Panc1 (cell line): Measurements from ENCODE around the gene ICA1. TPM values are rescaled to one million over a fixed set of nuclear protein-coding genes. Genes with fewer than 3 reads are reported as not detected.

Experiments
- ATAC-seq: fragments of 200-7000 bp; cut with Tn5 transposase; 2 replicates; pipeline ENCODE4 v1.9.1; 2020; ENCODE audit warnings: mild to moderate bottlenecking, moderate library complexity
- BruUV-seq: library from RNA; stranded (reverse); fragments of 400-500 nt; replicated peaks from 2 replicates; lab custom pipeline; 2021; lab: Mats Ljungman, UMichigan
- CTCF ChIA-PET: fragments of 300-600 bp; sonication (Branson Sonifier 250); formaldehyde crosslinking; loops from one replicate; lab custom pipeline; 2022; ENCODE audit warnings: antibody characterized with exemption; lab: Charles Lee
- POLR2A ChIA-PET: fragments of 300-600 bp; sonication (Branson Sonifier 250); formaldehyde crosslinking; loops from one replicate; lab custom pipeline; 2022; ENCODE audit warnings: antibody characterized with exemption; lab: Charles Lee
- DNase-seq: peaks from one replicate; pipeline ENCODE4 v3.0.0-alpha.2; 2010; ENCODE audit warnings: low read depth, low spot score
- H3K27ac ChIP-seq: 2 replicates; pipeline ENCODE4 v1.5.1; 2011; ENCODE audit warnings: mild to moderate bottlenecking, low read length, inconsistent platforms
- H3K27me3 ChIP-seq: fragments of 200-500 bp; sonication (Bioruptor generic); 2 replicates; pipeline ENCODE4 v1.6.0; 2014; ENCODE audit warnings: low read length, inconsistent platforms; ENCODE audit not compliant: control insufficient read depth, insufficient read depth
- H3K36me3 ChIP-seq: fragments of 200-500 bp; sonication (Bioruptor generic); 2 replicates; pipeline ENCODE4 v1.5.1; 2014; ENCODE audit warnings: inconsistent platforms, mild to moderate bottlenecking, low read length, moderate library complexity; ENCODE audit not compliant: control insufficient read depth, insufficient read depth
- H3K4me1 ChIP-seq: 2 replicates; pipeline ENCODE4 v1.5.1; 2011; ENCODE audit warnings: inconsistent platforms, mild to moderate bottlenecking, low read length, moderate library complexity; ENCODE audit not compliant: control insufficient read depth, insufficient read depth
- H3K4me3 ChIP-seq, 2 experiments: 2 replicates each; pipeline ENCODE4 v1.5.1; 2011 to 2012; ENCODE audit warnings: low read depth in 2 of 2, low read length in 2 of 2, mild to moderate bottlenecking in 2 of 2, inconsistent platforms in 1 of 2, moderate library complexity in 1 of 2
- H3K9me3 ChIP-seq: fragments of 200-500 bp; sonication (Bioruptor generic); 2 replicates; pipeline ENCODE4 v1.5.1; 2014; ENCODE audit warnings: low read depth, mild to moderate bottlenecking, inconsistent platforms, low read length, moderate library complexity; ENCODE audit not compliant: control insufficient read depth, insufficient read depth
- CTCF ChIP-seq: fragments of 450-650 bp; IDR thresholded peaks from 2 replicates; pipeline ENCODE4 v1.5.1; 2017; ENCODE audit warnings: mild to moderate bottlenecking
- POLR2AphosphoS5 ChIP-seq: IDR thresholded peaks from 2 replicates; pipeline ENCODE4 v1.6.1; 2012; ENCODE audit warnings: mild to moderate bottlenecking, low read depth, low read length, moderate library complexity
- REST ChIP-seq, 2 experiments: IDR thresholded peaks; 2 replicates each; pipeline ENCODE4 v1.6.1; 2011 to 2012; ENCODE audit warnings: low read depth in 2 of 2, control low read depth in 1 of 2, low read length in 1 of 2, mild to moderate bottlenecking in 1 of 2, moderate library complexity in 1 of 2; ENCODE audit not compliant: insufficient read depth in 1 of 2
- SIN3A ChIP-seq: IDR thresholded peaks from 2 replicates; pipeline ENCODE4 v1.6.1; 2012; ENCODE audit warnings: low read depth, mild to moderate bottlenecking, low read length, moderate library complexity, borderline replicate concordance; ENCODE audit not compliant: insufficient read depth
- TCF7L2 ChIP-seq: IDR thresholded peaks from 2 replicates; pipeline ENCODE4 v1.6.1; 2011; ENCODE audit warnings: mild to moderate bottlenecking, low read depth, low read length, inconsistent platforms
- in situ Hi-C: cut with HindIII; loops from 2 replicates; pipeline ENCODE4 v1.10.0; 2016; ENCODE audit warnings: low sequenced_read_pairs, low pct_unique_long_range_greater_than_20kb
- intact Hi-C: fragments of 100-400 bp; cut with micrococcal nuclease; formaldehyde crosslinking; loops from one replicate; pipeline ENCODE4 v1.10.0; 2022; ENCODE audit not compliant: unreplicated experiment
- total RNA-seq: library from RNA; stranded (reverse); gene quantifications from one replicate; pipeline ENCODE4 v1.2.1, GENCODE V29; 2021; ENCODE audit not compliant: unreplicated experiment

The ICA1 gene
- total RNA-seq, 1 experiment from 2014 or later, result 1.1 TPM

GRCh38 chr7:8113184-8113583 is 148.8 kb downstream of the ICA1 start:
- no peak for DNase-seq
- no peak overlapping the region for H3K4me3 ChIP-seq
- H3K27ac ChIP-seq, result no peak overlapping the region
- no peaks in the 10 kb centered on the region for H3K36me3 ChIP-seq
- no peaks in the 10 kb centered on the region for H3K9me3 ChIP-seq
- H3K4me1 ChIP-seq, result no peaks in the 10 kb centered on the region
- POLR2A ChIA-PET, result interaction anchor here (1.1 kb wide), 1 partner anchor 124 kb away, joined by 5 read pairs; no protein-coding TSS in a partner anchor
- BruUV-seq, result no TSS peak
- in situ Hi-C loops, result no loop called here
- H3K27me3 ChIP-seq, result peaks cover 2% of the 10 kb centered on the region; the same call in 1 of the 2 replicates
- intact Hi-C loops, result no loop called here
- ATAC-seq, result no peak
- TF ChIP-seq REST (IDR thresholded peaks at IDR 0.05; ENCODE audit: insufficient read depth in 1 of 2, low read depth in 2 of 2, low read length in 1 of 2), result no peak
- TF ChIP-seq POLR2AphosphoS5, result no peak
- no peak for TF ChIP-seq TCF7L2
- no peak for TF ChIP-seq SIN3A
- no peak for TF ChIP-seq CTCF
- CTCF ChIA-PET, result no interaction called here

GRCh38 chr7:8112685-8113084 is 149.3 kb downstream of the ICA1 start:
- intact Hi-C loops, result no loop called here
- H3K36me3 ChIP-seq, result no peaks in the 10 kb centered on the region
- ChIA-PET CTCF (no interaction called here), POLR2A (interaction anchor here (1.1 kb wide), 1 partner anchor 123 kb away, joined by 5 read pairs; no protein-coding TSS in a partner anchor)
- no peak overlapping the region for H3K4me3 ChIP-seq
- no peak for ATAC-seq
- H3K27me3 ChIP-seq, result no peaks in the 10 kb centered on the region; the same call in 1 of the 2 replicates
- no peak for DNase-seq
- in situ Hi-C loops, result no loop called here
- no peaks in the 10 kb centered on the region for H3K4me1 ChIP-seq
- no peak overlapping the region for H3K27ac ChIP-seq
- H3K9me3 ChIP-seq, result no peaks in the 10 kb centered on the region
- no peak for TF ChIP-seq REST (IDR thresholded peaks at IDR 0.05; ENCODE audit: insufficient read depth in 1 of 2, low read depth in 2 of 2, low read length in 1 of 2)
- no TSS peak for BruUV-seq
